Ectodermal cell (in vitro differentiated cells): ENCODE results near the gene MDFI.

ENCODE experiments used
- H3K27ac ChIP-seq: 2 replicates; pipeline ENCODE4 v1.7.0; 2013; ENCODE audit warnings: mild to moderate bottlenecking, low read depth, low read length; ENCODE audit not compliant: insufficient read depth, poor library complexity, severe bottlenecking
- H3K27me3 ChIP-seq: 2 replicates; pipeline ENCODE4 v1.7.0; 2013; ENCODE audit warnings: mild to moderate bottlenecking, low read length; ENCODE audit not compliant: insufficient read depth, control insufficient read depth, poor library complexity, severe bottlenecking
- H3K36me3 ChIP-seq: one replicate; pipeline ENCODE4 v1.7.0; 2013; ENCODE audit warnings: low read length; ENCODE audit not compliant: control insufficient read depth, insufficient read depth
- H3K4me1 ChIP-seq: one replicate; pipeline ENCODE4 v1.7.0; 2013; ENCODE audit warnings: low read length; ENCODE audit not compliant: control insufficient read depth, insufficient read depth
- H3K4me3 ChIP-seq: 2 replicates; pipeline ENCODE4 v1.7.0; 2013; ENCODE audit warnings: low read depth, low read length, control low read depth; ENCODE audit not compliant: insufficient read depth
- H3K9me3 ChIP-seq: 2 replicates; pipeline ENCODE4 v1.7.0; 2013; ENCODE audit warnings: mild to moderate bottlenecking, low read length, moderate library complexity; ENCODE audit not compliant: control insufficient read depth
- WGBS, 2 experiments: methylation state at CpG; one replicate each; pipeline ENCODE4 v1.1.7; 2013; ENCODE audit warnings: missing lambda C conversion rate in 2 of 2; 5-methylcytosine and 5-hydroxymethylcytosine counted together

MDFI gene

GRCh38 chr6:41671376-41671775 is 33.1 kb downstream of the MDFI start:
- 63 to 71% methylated on average over 5 of the region's 5 CpGs for WGBS, 2 experiments
- Histone ChIP-seq H3K36me3 (no peaks in the 10 kb centered on the region), H3K9me3 (no peaks in the 10 kb centered on the region), H3K4me1 (peaks cover 9% of the 10 kb centered on the region), H3K27ac (no peak overlapping the region), H3K27me3 (no peaks in the 10 kb centered on the region), H3K4me3 (no peak overlapping the region)

- Histone ChIP-seq H3K4me1 (peaks cover 13% of the 10 kb centered on the region), H3K27me3 (peaks cover 2% of the 10 kb centered on the region), H3K27ac (no peak overlapping the region), H3K9me3 (no peaks in the 10 kb centered on the region), H3K4me3 (no peak overlapping the region), H3K36me3 (no peaks in the 10 kb centered on the region)
- 92 to 94% methylated on average over 7 of the region's 7 CpGs for WGBS, 2 experiments
These were observed 33.7 kb downstream of the MDFI start for GRCh38 chr6:41672016-41672415.

GRCh38 chr6:41672816-41673703 is 34.8 kb downstream of the MDFI start:
- Histone ChIP-seq H3K27me3 (peaks cover 5% of the 10 kb centered on the region), H3K4me1 (peaks cover 20% of the 10 kb centered on the region), H3K9me3 (no peaks in the 10 kb centered on the region), H3K4me3 (no peak overlapping the region), H3K27ac (no peak overlapping the region), H3K36me3 (no peaks in the 10 kb centered on the region)
- 85% methylated on average over 17 of the region's 17 CpGs for WGBS, 2 experiments

- Histone ChIP-seq H3K36me3 (no peaks in the 10 kb centered on the region), H3K4me3 (no peak overlapping the region), H3K27ac (no peak overlapping the region), H3K4me1 (peaks cover 20% of the 10 kb centered on the region), H3K9me3 (no peaks in the 10 kb centered on the region), H3K27me3 (peaks cover 5% of the 10 kb centered on the region)
- 72 to 78% methylated on average over 5 of the region's 5 CpGs for WGBS, 2 experiments
These were observed 35.4 kb downstream of the MDFI start for GRCh38 chr6:41673704-41674000.

- Histone ChIP-seq H3K36me3 (no peaks in the 10 kb centered on the region), H3K27me3 (peaks cover 5% of the 10 kb centered on the region), H3K27ac (no peak overlapping the region), H3K9me3 (no peaks in the 10 kb centered on the region), H3K4me3 (no peak overlapping the region), H3K4me1 (peaks cover 20% of the 10 kb centered on the region)
- 93% methylated on average over 5 of the region's 7 CpGs for WGBS, 2 experiments
These were observed 36.1 kb downstream of the MDFI start for GRCh38 chr6:41674231-41675000.

GRCh38 chr6:41675176-41675775 is 37.0 kb downstream of the MDFI start:
- H3K4me1 ChIP-seq: peaks cover 20% of the 10 kb centered on the region
- no peak overlapping the region for H3K27ac ChIP-seq
- H3K36me3 ChIP-seq: no peaks in the 10 kb centered on the region
- H3K27me3 ChIP-seq: peaks cover 5% of the 10 kb centered on the region
- no peaks in the 10 kb centered on the region for H3K9me3 ChIP-seq
- H3K4me3 ChIP-seq: no peak overlapping the region
- 88 to 91% methylated on average over 6 of the region's 6 CpGs for WGBS, 2 experiments

GRCh38 chr6:41675992-41676391 is 37.7 kb downstream of the MDFI start:
- peaks cover 5% of the 10 kb centered on the region for H3K27me3 ChIP-seq
- H3K27ac ChIP-seq: no peak overlapping the region
- no peak overlapping the region for H3K4me3 ChIP-seq
- WGBS, 2 experiments: 92 to 94% methylated on average over 5 to 6 of the region's 6 CpGs
- H3K4me1 ChIP-seq: peaks cover 20% of the 10 kb centered on the region
- no peaks in the 10 kb centered on the region for H3K9me3 ChIP-seq
- no peaks in the 10 kb centered on the region for H3K36me3 ChIP-seq

GRCh38 chr6:41676431-41676830 is 38.2 kb downstream of the MDFI start:
- Histone ChIP-seq H3K36me3 (no peaks in the 10 kb centered on the region), H3K27me3 (peaks cover 5% of the 10 kb centered on the region), H3K4me3 (no peak overlapping the region), H3K9me3 (no peaks in the 10 kb centered on the region), H3K27ac (no peak overlapping the region), H3K4me1 (peaks cover 20% of the 10 kb centered on the region)
- 90% methylated on average over 5 of the region's 5 CpGs for WGBS, 2 experiments

GRCh38 chr6:41677124-41677921 is 39.1 kb downstream of the MDFI start:
- Histone ChIP-seq H3K36me3 (no peaks in the 10 kb centered on the region), H3K4me3 (no peak overlapping the region), H3K27ac (no peak overlapping the region), H3K4me1 (peaks cover 20% of the 10 kb centered on the region), H3K27me3 (peaks cover 5% of the 10 kb centered on the region), H3K9me3 (no peaks in the 10 kb centered on the region)
- 47 to 48% methylated on average over 25 of the region's 25 CpGs for WGBS, 2 experiments
